ENCODE measurements around the gene BPIFB6. TPM values are rescaled to one million over a fixed set of nuclear protein-coding genes. Genes with fewer than 3 reads are reported as not detected.

BPIFB6 gene
- polyA plus RNA-seq, 3 donors = not detected

DNA sequence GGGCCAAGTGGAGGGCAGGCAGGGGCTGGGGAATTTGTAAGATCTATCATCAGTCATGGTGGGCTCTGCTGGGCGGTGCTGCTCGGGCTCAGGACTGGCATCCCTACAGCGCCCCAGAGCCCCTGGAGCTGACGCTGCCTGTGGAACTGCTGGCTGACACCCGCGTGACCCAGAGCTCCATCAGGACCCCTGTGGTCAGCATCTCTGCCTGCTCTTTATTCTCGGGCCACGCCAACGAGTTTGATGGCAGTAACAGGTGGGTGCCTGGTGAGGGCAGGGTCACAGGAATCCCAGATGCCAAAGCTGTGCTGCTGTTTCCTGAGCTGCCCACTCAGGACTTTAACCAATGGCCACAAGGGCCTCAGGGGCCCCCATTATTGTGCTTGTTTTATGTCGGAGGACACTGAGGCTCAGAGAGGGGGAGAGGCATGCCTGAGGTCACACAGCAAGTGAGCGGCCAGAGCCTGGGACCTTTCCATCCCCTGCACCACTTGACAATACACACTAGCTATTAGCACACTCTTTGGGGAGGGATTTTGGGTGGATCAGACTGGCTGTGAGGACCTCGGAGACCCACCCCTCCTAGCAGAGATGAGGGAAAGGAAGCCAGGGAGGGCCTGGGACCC is 17.6 kb upstream of the BPIFB6 start:
- DNase-seq (ENCODE audit: extremely low read depth in 1 of 11, low read depth in 9 of 11, low spot score in 4 of 11) = no peak

- no peak for DNase-seq (ENCODE audit: extremely low read depth in 1 of 11, low read depth in 9 of 11, low spot score in 4 of 11)
These were observed 16.9 kb upstream of the BPIFB6 start for GRCh38 chr20:33014336-33015113.

DNA sequence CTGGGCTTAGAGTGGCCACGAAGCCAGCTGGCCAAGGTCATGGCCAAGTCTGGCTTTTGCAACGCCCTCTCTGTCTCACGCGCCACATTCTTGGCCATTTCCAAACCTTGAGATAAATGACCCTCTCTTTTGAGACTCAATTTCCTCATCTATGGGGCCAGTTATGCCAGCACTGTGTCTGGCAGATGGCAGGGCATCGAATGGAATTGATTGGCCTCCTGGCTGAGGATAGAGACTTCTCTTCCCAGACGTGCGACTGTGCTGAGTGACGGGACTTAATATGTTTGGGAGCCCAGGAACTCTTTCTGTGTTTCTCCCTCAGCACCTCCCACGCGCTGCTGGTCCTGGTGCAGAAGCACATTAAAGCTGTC is 16.3 kb upstream of the BPIFB6 start:
- no peak for DNase-seq (ENCODE audit: extremely low read depth in 1 of 11, low read depth in 9 of 11, low spot score in 4 of 11)

- no peak for DNase-seq (ENCODE audit: extremely low read depth in 1 of 11, low read depth in 9 of 11, low spot score in 4 of 11)
These were observed 15.5 kb upstream of the BPIFB6 start for GRCh38 chr20:33015700-33016580.

GRCh38 chr20:33016581-33017109 is 14.8 kb upstream of the BPIFB6 start:
- no peak for DNase-seq (ENCODE audit: extremely low read depth in 1 of 11, low read depth in 9 of 11, low spot score in 4 of 11)

DNA sequence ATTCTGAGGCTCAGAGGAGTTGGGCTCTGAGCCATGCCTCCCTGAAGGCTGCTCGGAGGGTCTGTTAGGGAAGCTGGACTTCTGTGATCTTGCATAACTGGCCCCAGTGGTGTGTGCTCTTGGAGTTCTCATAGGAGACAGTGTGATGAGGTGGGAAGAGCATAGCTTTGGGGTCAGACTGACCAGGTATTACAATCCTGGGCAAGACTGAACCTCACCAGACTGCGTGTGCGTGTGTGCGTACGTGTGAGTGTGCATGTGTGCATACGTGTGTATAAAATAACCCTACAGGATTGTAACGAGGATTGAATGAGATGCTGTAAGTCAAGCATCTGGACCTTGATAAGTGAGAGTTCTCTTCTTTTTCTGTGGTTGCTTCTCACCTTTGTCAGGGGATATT is 13.9 kb upstream of the BPIFB6 start:
- DNase-seq (ENCODE audit: extremely low read depth in 1 of 11, low read depth in 9 of 11, low spot score in 4 of 11) = no peak

- DNase-seq (ENCODE audit: extremely low read depth in 1 of 11, low read depth in 9 of 11, low spot score in 4 of 11) = no peak
These were observed 13.1 kb upstream of the BPIFB6 start for GRCh38 chr20:33018169-33018931.

GRCh38 chr20:33019465-33020277 is 11.8 kb upstream of the BPIFB6 start:
- no peak for DNase-seq (ENCODE audit: extremely low read depth in 1 of 11, low read depth in 9 of 11, low spot score in 4 of 11)

DNA sequence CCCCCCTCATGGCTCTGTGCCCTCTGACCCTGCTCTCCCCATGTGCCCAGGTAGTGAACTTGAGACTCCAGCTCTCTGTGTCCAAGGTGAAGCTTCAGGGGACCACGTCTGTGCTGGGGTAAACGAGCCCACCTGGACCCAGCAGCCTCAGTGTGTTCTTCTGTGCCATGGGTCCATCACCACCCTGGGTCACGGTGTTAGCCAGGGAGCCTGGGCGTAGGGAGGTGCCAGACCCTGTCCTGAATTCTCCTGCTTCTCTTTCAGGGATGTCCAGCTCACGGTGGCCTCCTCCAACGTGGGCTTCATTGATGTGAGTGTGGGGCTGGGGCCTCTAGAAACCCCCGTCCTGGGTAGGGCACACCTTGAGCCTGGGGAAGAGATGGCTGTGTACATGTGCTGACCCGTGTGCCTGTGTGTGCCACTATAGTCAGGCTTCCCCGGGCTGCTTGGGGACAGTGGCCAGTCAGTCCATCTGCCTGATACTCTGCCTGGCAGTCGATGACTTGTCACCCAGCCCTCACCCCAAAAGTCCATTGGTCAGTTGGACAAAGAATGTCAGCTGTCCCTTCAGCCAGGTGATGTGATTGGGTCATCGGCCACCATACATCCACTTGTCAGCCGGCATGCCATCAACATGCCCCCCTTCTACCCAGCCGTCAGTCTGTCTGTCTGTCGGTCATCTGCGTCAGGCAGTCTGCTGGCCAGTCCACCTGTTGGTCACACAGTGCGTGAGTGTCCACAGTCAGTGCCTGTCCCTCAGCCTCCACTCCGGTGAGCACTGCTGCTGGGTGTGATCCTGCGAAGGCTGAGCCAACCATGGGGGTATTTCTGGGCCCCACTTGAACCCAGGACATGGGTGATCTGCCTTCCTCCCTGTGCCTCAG is 10.9 kb upstream of the BPIFB6 start:
- DNase-seq (ENCODE audit: extremely low read depth in 1 of 11, low read depth in 9 of 11, low spot score in 4 of 11) = no peak

DNA sequence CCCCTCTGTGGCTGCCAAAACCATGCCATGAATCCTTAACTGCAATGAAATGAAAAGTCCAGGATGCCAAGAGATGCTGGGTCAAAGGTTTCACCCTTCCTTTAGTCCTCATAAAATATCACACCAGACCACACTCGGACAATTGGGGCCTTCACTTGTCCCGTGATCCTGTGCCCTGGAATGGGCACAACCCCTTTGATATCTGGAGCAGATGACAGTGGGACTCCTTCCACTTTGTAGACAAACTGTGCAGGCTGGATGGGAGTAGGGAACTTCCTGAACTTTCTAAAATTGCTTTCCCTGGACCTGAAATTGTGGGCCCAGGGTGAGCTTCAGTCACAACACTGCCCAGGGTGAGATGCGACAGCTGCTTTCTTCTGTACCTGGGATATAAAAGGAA is 9.6 kb upstream of the BPIFB6 start:
- no peak for DNase-seq (ENCODE audit: extremely low read depth in 1 of 11, low read depth in 9 of 11, low spot score in 4 of 11)

DNA sequence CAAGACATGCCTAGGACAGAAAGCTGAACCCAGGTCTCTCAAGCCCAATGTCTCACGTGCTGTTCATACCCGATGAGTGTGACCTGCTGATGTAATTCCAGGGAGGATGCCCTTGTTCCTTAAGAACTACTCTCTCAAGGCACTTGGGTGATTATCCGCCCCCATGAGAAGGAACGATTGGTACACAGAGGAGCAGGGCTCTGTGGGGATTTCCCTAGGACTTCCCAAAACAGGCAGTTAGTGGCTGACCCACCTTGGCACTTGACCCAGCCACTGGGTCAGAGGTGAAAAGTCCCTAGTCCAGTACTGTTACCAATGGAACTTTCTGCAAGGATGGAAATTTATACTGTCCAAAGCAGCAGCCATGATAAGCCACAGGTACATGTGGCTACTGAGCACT is 9.2 kb upstream of the BPIFB6 start:
- DNase-seq (ENCODE audit: extremely low read depth in 1 of 11, low read depth in 9 of 11, low spot score in 4 of 11) = no peak

GRCh38 chr20:33022694-33023438 is 8.6 kb upstream of the BPIFB6 start:
- DNase-seq (ENCODE audit: extremely low read depth in 1 of 11, low read depth in 9 of 11, low spot score in 4 of 11) = no peak

DNA sequence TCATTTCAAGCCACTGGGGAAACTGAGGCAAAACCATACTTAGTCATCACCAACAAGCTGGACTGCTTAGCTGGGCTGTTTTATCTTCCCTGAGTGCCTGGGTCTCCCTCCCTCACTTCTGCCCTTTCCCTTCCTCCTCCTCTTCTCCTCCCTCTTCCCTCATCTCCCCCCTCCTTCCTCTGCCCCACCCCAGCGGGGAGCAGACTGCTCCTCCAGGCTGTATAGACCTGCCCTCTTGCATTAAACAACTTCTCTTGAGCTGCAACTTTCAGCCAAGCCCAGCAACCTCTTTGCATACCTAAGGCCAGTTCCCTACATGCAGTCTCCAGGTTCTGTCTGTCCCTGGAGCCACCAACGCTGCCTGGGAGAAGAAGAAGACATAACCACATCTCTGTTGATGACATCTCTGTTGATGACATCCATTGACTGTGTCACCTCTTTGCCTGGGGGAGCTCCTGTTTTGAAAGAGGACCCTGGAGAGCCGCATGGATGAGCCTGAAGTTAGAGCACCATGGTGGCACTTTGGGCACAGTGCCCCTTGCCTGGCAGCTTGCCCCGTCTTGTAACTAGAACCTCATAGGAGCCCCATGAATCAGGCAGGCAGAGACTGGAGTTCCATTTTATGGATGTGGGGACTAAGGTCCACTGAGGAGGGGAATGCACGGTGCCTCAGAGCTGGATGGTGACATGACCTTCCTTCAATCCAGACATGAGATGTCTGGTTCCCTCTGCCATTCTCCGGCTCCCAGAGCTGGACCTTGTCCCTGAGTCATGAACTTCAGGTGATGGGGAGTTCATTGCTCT is 7.8 kb upstream of the BPIFB6 start:
- DNase-seq (ENCODE audit: extremely low read depth in 1 of 11, low read depth in 9 of 11, low spot score in 4 of 11) = no peak

- DNase-seq (ENCODE audit: extremely low read depth in 1 of 11, low read depth in 9 of 11, low spot score in 4 of 11) = no peak
These were observed 7.2 kb upstream of the BPIFB6 start for GRCh38 chr20:33024243-33024560.

DNA sequence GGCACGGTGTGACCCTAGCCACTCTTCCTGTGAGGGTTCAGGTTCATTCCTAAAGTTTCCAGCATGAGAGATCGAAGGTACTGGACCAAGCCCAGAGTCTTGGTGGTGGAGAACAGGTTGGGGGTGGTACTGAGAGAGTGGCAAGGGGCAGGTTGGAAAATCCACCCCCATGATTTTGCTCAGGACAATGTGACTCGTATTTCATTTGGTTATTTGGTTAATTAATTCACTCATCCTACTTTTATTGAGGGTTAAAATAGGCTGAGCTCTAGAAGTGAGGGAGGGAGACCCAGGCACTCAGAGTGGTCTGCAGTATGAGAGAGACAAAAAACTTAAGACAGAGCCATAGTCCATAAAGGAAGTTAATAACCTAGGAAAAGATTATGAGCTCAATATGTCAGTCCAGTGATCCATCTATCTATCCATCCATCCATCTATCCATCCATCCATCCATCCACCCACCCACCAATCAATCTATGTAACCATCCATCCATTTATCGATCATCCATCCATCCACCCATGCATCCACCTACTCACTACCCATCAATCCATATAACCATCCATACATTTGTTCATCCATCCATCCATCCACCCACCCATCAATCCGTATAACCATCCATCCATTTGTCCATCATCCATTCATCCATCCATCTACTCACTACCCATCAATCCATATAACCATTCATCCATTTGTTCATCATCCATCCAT is 6.7 kb upstream of the BPIFB6 start:
- no peak for DNase-seq (ENCODE audit: extremely low read depth in 1 of 11, low read depth in 9 of 11, low spot score in 4 of 11)
